GM15510 (cell line): ENCODE measurements around the gene CCDC174.

Source experiments
- POLR2A ChIP-seq: IDR thresholded peaks from 3 replicates; pipeline ENCODE4 v1.6.1; 2011; ENCODE audit warnings: borderline replicate concordance; ENCODE audit not compliant: insufficient read length; ENCODE audit errors: extremely low read depth

CCDC174 gene

GRCh38 chr3:14636496-14637087 is 15.0 kb upstream of the CCDC174 start:
- TF ChIP-seq POLR2A: no peak

GRCh38 chr3:14640157-14640562 is 11.4 kb upstream of the CCDC174 start:
- TF ChIP-seq POLR2A: no peak

GRCh38 chr3:14640734-14641133 is 10.8 kb upstream of the CCDC174 start:
- no peak for TF ChIP-seq POLR2A

- TF ChIP-seq POLR2A: no peak
Measured at GRCh38 chr3:14641346-14641745, 10.2 kb upstream of the CCDC174 start.

- no peak for TF ChIP-seq POLR2A
Measured at GRCh38 chr3:14645453-14645852, 6.1 kb upstream of the CCDC174 start.

GRCh38 chr3:14646131-14646573 is 5.4 kb upstream of the CCDC174 start:
- no peak for TF ChIP-seq POLR2A

- TF ChIP-seq POLR2A: no peak
Measured at GRCh38 chr3:14646589-14647413, 4.8 kb upstream of the CCDC174 start.

GRCh38 chr3:14647976-14648955 is 3.3 kb upstream of the CCDC174 start:
- no peak for TF ChIP-seq POLR2A

GRCh38 chr3:14649466-14649865 is 2.1 kb upstream of the CCDC174 start:
- no peak for TF ChIP-seq POLR2A

GRCh38 chr3:14650193-14650592 is 1.4 kb upstream of the CCDC174 start:
- no peak for TF ChIP-seq POLR2A

GRCh38 chr3:14657579-14657978 is 6.0 kb downstream of the CCDC174 start:
- no peak for TF ChIP-seq POLR2A

- TF ChIP-seq POLR2A: no peak
Measured at GRCh38 chr3:14658978-14659377, 7.4 kb downstream of the CCDC174 start.

- TF ChIP-seq POLR2A: no peak
Measured at GRCh38 chr3:14660942-14661341, 9.4 kb downstream of the CCDC174 start.

- TF ChIP-seq POLR2A: no peak
Measured at GRCh38 chr3:14663396-14664135, 12.0 kb downstream of the CCDC174 start.
